Left lung (tissue), 10 donors: ENCODE results near the gene GDPD1. TPM values are rescaled to one million over a fixed set of nuclear protein-coding genes. Genes with fewer than 3 reads are reported as not detected.
A peak's percentile ranks its signal among the peaks of the same experiment; 100 is the strongest.
"Not testable (repeated sequence)": the region's sequence is repeated elsewhere in the genome, so short reads cannot be mapped to it uniquely, and the experiment has no call there.

Experiments used
- ATAC-seq: fragments of 200-7000 bp; cut with Tn5 transposase; one replicate; pipeline ENCODE4 v1.9.1; 2020; ENCODE audit warnings: moderate library complexity
- DNase-seq, 4 donors: peaks; one replicate each; pipeline ENCODE4 v3.0.0-alpha.2; 2013 to 2020
- H3K27ac ChIP-seq, 2 donors: fragments of 200-600 bp; sonication (generic) in 1 of 2; one replicate each; pipeline versions ENCODE4 v1.5.0 to v1.8.0; 2020 to 2021
- H3K27me3 ChIP-seq, 2 donors: fragments of 200-600 bp; sonication (generic) in 1 of 2; one replicate each; pipeline versions ENCODE4 v1.5.0 to v1.8.0; 2020 to 2021
- H3K36me3 ChIP-seq, 2 donors: fragments of 200-600 bp; sonication (generic) in 1 of 2; one replicate each; pipeline versions ENCODE4 v1.5.0 to v1.8.0; 2020 to 2021
- H3K4me1 ChIP-seq, 2 donors: fragments of 200-600 bp; one replicate each; pipeline ENCODE4 v1.8.0; 2021
- H3K4me3 ChIP-seq, 2 donors: fragments of 200-600 bp; sonication (generic) in 1 of 2; one replicate each; pipeline versions ENCODE4 v1.5.0 to v1.8.0; 2020 to 2021; ENCODE audit warnings: mild to moderate bottlenecking in 1 of 2
- H3K9me3 ChIP-seq, 2 donors: fragments of 200-600 bp; sonication (generic) in 1 of 2; one replicate each; pipeline versions ENCODE4 v1.5.0 to v1.8.0; 2020 to 2021
- intact Hi-C, 2 donors: fragments of 100-400 bp; cut with DNase I; formaldehyde crosslinking; loops; one replicate each; pipeline versions ENCODE4 v1.11.2 to v1.14.2; 2022
- polyA plus RNA-seq, 6 donors: library from polyadenylated mRNA; unstranded; fragments of 120-200 nt; gene quantifications; one replicate each; pipeline ENCODE4 v1.2.1, GENCODE V29; 2013; ENCODE audit not compliant: insufficient read length in 6 of 6
- total RNA-seq, 2 donors: library from RNA; stranded (reverse); fragmentation: NEBNext Ultra II Directional; extraction: Animal tissue kit (Norgen Biotek cat#: 25700); gene quantifications; one replicate each; pipeline ENCODE4 v1.2.1, GENCODE V29; 2021
- TF ChIP-seq, protein P1 (sequence below), 2 donors: fragments of 200-600 bp; sonication (generic) in 1 of 2; IDR thresholded peaks; one replicate each; pipeline versions ENCODE4 v1.5.0 to v1.8.0; 2021; ENCODE audit warnings: antibody characterized with exemption in 2 of 2
- donor health status: DM: no; HTN: yes; CAD: no.
- donor health status: DM: no; HTN: no; CAD: no.

Gene GDPD1
- total and polyA plus RNA-seq, 8 donors = 2.8 to 11.5 (median 10.1) TPM

- Histone ChIP-seq H3K27ac (peak overlapping the region in 1 of 2 donors; percentile 80), H3K36me3 (peaks cover 0 to 5% of the 10 kb centered on the region in 2 donors), H3K27me3 (no peaks in the 10 kb centered on the region), H3K4me3 (peak overlapping the region; percentile 74 to 76), H3K9me3 (no peaks in the 10 kb centered on the region), H3K4me1 (peaks cover 0 to 15% of the 10 kb centered on the region in 2 donors)
- peak; percentile 12 for ATAC-seq
- intact Hi-C loops = no loop called here
- DNase-seq = no peak
- TF ChIP-seq, protein P1, sequence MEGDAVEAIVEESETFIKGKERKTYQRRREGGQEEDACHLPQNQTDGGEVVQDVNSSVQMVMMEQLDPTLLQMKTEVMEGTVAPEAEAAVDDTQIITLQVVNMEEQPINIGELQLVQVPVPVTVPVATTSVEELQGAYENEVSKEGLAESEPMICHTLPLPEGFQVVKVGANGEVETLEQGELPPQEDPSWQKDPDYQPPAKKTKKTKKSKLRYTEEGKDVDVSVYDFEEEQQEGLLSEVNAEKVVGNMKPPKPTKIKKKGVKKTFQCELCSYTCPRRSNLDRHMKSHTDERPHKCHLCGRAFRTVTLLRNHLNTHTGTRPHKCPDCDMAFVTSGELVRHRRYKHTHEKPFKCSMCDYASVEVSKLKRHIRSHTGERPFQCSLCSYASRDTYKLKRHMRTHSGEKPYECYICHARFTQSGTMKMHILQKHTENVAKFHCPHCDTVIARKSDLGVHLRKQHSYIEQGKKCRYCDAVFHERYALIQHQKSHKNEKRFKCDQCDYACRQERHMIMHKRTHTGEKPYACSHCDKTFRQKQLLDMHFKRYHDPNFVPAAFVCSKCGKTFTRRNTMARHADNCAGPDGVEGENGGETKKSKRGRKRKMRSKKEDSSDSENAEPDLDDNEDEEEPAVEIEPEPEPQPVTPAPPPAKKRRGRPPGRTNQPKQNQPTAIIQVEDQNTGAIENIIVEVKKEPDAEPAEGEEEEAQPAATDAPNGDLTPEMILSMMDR (IDR thresholded peaks at IDR 0.05) = no peak
These were observed 351 bp upstream of the GDPD1 start for GRCh38 chr17:59219992-59220327.

- Histone ChIP-seq H3K27me3 (no peaks in the 10 kb centered on the region), H3K4me1 (peaks cover 0 to 15% of the 10 kb centered on the region in 2 donors), H3K9me3 (no peaks in the 10 kb centered on the region), H3K4me3 (peak overlapping the region; percentile 74 to 76), H3K27ac (peak overlapping the region; percentile 62 to 80), H3K36me3 (no peaks in the 10 kb centered on the region)
- DNase-seq = peak in 2 of 4 donors; percentile 23 to 74
- TF ChIP-seq, protein P1 (IDR thresholded peaks at IDR 0.05) = no peak
- ATAC-seq = no peak
- intact Hi-C loops = no loop called here
These were observed 992 bp downstream of the GDPD1 start for GRCh38 chr17:59221159-59221847.

DNA sequence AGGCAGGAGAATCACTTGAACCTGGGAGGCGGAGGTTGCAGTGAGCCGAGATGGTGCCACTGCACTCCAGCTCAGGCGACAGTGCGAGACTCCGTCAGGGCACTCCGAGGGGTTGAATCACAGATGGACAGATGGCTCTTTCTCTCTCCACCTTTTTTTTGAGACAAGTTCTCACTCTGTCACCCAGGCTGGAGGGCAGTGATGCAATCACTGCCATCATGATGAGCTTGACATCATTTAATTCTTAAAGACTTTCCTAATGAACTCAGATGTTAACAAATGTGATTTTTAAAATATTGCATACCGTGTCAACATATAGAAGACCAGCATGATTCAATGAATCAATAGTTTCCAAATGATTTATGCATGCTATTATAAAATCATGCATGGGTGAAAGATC, 3.5 kb downstream of the GDPD1 start:
- intact Hi-C loops = no loop called here
- no peak for DNase-seq
- H3K4me1 ChIP-seq = peaks cover 0 to 15% of the 10 kb centered on the region in 2 donors
- H3K27ac ChIP-seq = no peak overlapping the region
- H3K27me3 ChIP-seq = no peaks in the 10 kb centered on the region
- TF ChIP-seq, protein P1 (IDR thresholded peaks at IDR 0.05) = no peak
- no peaks in the 10 kb centered on the region for H3K9me3 ChIP-seq
- H3K36me3 ChIP-seq = no peaks in the 10 kb centered on the region
- ATAC-seq = no peak
- H3K4me3 ChIP-seq = no peak overlapping the region

GRCh38 chr17:59228588-59228987, 8.3 kb downstream of the GDPD1 start:
- H3K4me1 ChIP-seq, H3K9me3 ChIP-seq, H3K36me3 ChIP-seq, DNase-seq, H3K27ac ChIP-seq, intact Hi-C loops, H3K27me3 ChIP-seq, ATAC-seq, H3K4me3 ChIP-seq: not testable (repeated sequence)

DNA sequence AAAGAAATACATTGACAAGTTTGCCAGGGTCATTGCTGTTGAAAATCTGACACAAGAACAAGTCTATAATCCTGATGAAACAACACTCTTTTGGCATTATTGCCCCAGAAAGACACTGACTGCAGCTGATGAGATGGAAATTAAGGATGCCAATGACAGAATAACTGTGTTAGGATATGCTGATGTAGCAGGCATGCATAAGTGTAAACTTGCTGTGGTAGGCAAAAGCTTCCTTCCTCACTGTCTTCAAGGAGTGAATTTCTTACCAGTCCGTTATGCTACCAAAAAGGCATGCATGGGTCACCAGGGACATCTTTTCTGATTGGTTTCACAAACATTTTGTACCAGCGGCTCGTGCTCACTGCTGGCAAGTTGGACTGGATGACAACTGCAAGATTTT, 10.5 kb downstream of the GDPD1 start:
- TF ChIP-seq, protein P1 (IDR thresholded peaks at IDR 0.05) = no peak

DNA sequence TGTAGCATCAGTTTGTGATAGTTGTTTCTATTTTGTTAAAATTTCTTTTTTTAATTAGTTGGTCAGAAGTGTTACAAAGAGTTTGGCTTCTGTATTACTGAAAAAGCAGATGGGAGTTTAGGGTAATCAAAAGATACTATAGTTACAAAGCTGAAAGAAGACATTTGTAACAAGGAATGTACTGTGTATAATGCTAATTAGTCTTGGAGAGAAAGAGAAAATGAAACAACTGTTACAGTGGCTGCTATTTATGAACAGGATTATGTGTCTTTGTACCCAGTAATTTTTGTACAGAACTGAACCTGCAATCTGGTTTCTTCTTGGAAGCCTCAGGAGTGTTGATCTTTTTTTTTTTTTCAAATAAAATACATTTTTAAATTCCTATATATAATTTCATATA, 14.3 kb downstream of the GDPD1 start:
- no peak for ATAC-seq
- Histone ChIP-seq H3K36me3 (no peaks in the 10 kb centered on the region), H3K9me3 (no peaks in the 10 kb centered on the region), H3K27ac (no peak overlapping the region), H3K4me1 (no peaks in the 10 kb centered on the region), H3K4me3 (no peak overlapping the region), H3K27me3 (no peaks in the 10 kb centered on the region)
- TF ChIP-seq, protein P1 (IDR thresholded peaks at IDR 0.05) = no peak
- intact Hi-C loops = no loop called here
- DNase-seq = no peak

More for the DNA sequence above, 10.5 kb downstream of the GDPD1 start:
- Histone ChIP-seq H3K4me3 (no peak overlapping the region), H3K27ac (no peak overlapping the region), H3K27me3 (no peaks in the 10 kb centered on the region), H3K36me3 (no peaks in the 10 kb centered on the region), H3K9me3 (no peaks in the 10 kb centered on the region), H3K4me1 (no peaks in the 10 kb centered on the region)
- intact Hi-C loops = no loop called here
- DNase-seq = no peak
- no peak for ATAC-seq
